IMR-90 (cell line): ENCODE results near the gene CPLX3. TPM values are rescaled to one million over a fixed set of nuclear protein-coding genes. Genes with fewer than 3 reads are reported as not detected.

ENCODE experiments used
- ATAC-seq: fragments of 200-7000 bp; cut with Tn5 transposase; 2 replicates; pipeline ENCODE4 v1.9.1; 2020; ENCODE audit warnings: low read depth, mild to moderate bottlenecking, moderate library complexity
- BruUV-seq: library from RNA; stranded (reverse); fragments of 400-500 nt; replicated peaks from 2 replicates; lab custom pipeline; 2021; lab: Mats Ljungman, UMichigan
- CTCF ChIA-PET: fragments of 300-600 bp; formaldehyde crosslinking; extraction: SDS; loops from one replicate; lab custom pipeline; 2021; ENCODE audit warnings: antibody characterized with exemption; lab: Yijun Ruan, JAX
- POLR2A ChIA-PET: fragments of 300-600 bp; sonication (Branson Sonifier 250); formaldehyde crosslinking; loops from one replicate; lab custom pipeline; 2022; ENCODE audit warnings: antibody characterized with exemption; ENCODE audit not compliant: unreplicated experiment; lab: Charles Lee
- DNase-seq: peaks from one replicate; pipeline ENCODE4 v3.0.0; 2013
- H2AFZ ChIP-seq: replicated peaks from 2 replicates; pipeline ENCODE3; 2013; ENCODE audit warnings: low read length, mild to moderate bottlenecking; ENCODE audit not compliant: poor library complexity
- H2AK5ac ChIP-seq: 2 replicates; pipeline ENCODE4 v1.6.1; 2013; ENCODE audit warnings: low read depth, low read length, inconsistent platforms
- H2AK9ac ChIP-seq: replicated peaks from 2 replicates; pipeline ENCODE3; 2013; ENCODE audit warnings: mild to moderate bottlenecking, low read depth, low read length, moderate library complexity; ENCODE audit not compliant: poor library complexity
- H2BK120ac ChIP-seq: 2 replicates; pipeline ENCODE4 v1.6.1; 2013; ENCODE audit warnings: low read depth, low read length, inconsistent platforms
- H2BK15ac ChIP-seq: 3 replicates; pipeline ENCODE4 v1.6.1; 2013; ENCODE audit warnings: low read depth, low read length, inconsistent platforms
- H2BK20ac ChIP-seq: 2 replicates; pipeline ENCODE4 v1.6.1; 2013; ENCODE audit warnings: low read depth, mild to moderate bottlenecking, inconsistent platforms, low read length, moderate library complexity
- H2BK5ac ChIP-seq: 2 replicates; pipeline ENCODE4 v1.6.1; 2013; ENCODE audit warnings: mild to moderate bottlenecking, low read depth, low read length, inconsistent platforms; ENCODE audit not compliant: poor library complexity, severe bottlenecking
- H3K14ac ChIP-seq: replicated peaks from 2 replicates; pipeline ENCODE4 v1.6.1; 2013; ENCODE audit warnings: low read depth, low read length, inconsistent platforms
- H3K18ac ChIP-seq: 2 replicates; pipeline ENCODE4 v1.6.1; 2013; ENCODE audit warnings: low read depth, low read length, control low read depth
- H3K23ac ChIP-seq: 2 replicates; pipeline ENCODE4 v1.6.1; 2013; ENCODE audit warnings: low read depth, low read length, inconsistent platforms
- H3K27ac ChIP-seq: 2 replicates; pipeline ENCODE4 v1.5.1; 2013; ENCODE audit warnings: mild to moderate bottlenecking, control low read depth, low read length; ENCODE audit not compliant: insufficient read depth
- H3K27me3 ChIP-seq: 2 replicates; pipeline ENCODE4 v1.6.1; 2013; ENCODE audit warnings: low read length; ENCODE audit not compliant: control insufficient read depth, insufficient read depth
- H3K36me3 ChIP-seq: 2 replicates; pipeline ENCODE4 v1.6.1; 2013; ENCODE audit warnings: low read length, mixed read lengths; ENCODE audit not compliant: control insufficient read depth, insufficient read depth
- H3K4ac ChIP-seq: 2 replicates; pipeline ENCODE4 v1.6.1; 2013; ENCODE audit warnings: low read depth, low read length, inconsistent platforms
- H3K4me1 ChIP-seq: 2 replicates; pipeline ENCODE4 v1.6.1; 2013; ENCODE audit warnings: low read length, mixed read lengths; ENCODE audit not compliant: control insufficient read depth, insufficient read depth
- H3K4me2 ChIP-seq: 2 replicates; pipeline ENCODE4 v1.6.1; 2013; ENCODE audit warnings: low read depth, mild to moderate bottlenecking, control low read depth, low read length, moderate library complexity
- H3K4me3 ChIP-seq: 2 replicates; pipeline ENCODE4 v1.5.1; 2013; ENCODE audit warnings: low read depth, mild to moderate bottlenecking, control low read depth, low read length, moderate library complexity; ENCODE audit not compliant: insufficient read depth
- H3K56ac ChIP-seq: 2 replicates; pipeline ENCODE4 v1.6.1; 2013; ENCODE audit warnings: low read length, inconsistent platforms; ENCODE audit not compliant: insufficient read depth; ENCODE audit errors: extremely low read depth
- H3K79me1 ChIP-seq, 2 experiments: 2 replicates each; pipeline ENCODE4 v1.6.1; 2013; ENCODE audit warnings: low read length in 2 of 2, inconsistent platforms in 1 of 2, low read depth in 1 of 2
- H3K9ac ChIP-seq: 2 replicates; pipeline ENCODE4 v1.6.1; 2013; ENCODE audit warnings: low read depth, low read length, control low read depth
- H3K9me1 ChIP-seq: 2 replicates; pipeline ENCODE4 v1.6.1; 2013; ENCODE audit warnings: low read length, inconsistent platforms; ENCODE audit not compliant: insufficient read depth
- H3K9me3 ChIP-seq: 2 replicates; pipeline ENCODE4 v1.6.1; 2013; ENCODE audit warnings: low read length; ENCODE audit not compliant: control insufficient read depth, insufficient read depth
- H4K20me1 ChIP-seq: 2 replicates; pipeline ENCODE4 v1.6.1; 2013; ENCODE audit warnings: low read length, inconsistent platforms; ENCODE audit not compliant: insufficient read depth
- H4K5ac ChIP-seq: 2 replicates; pipeline ENCODE4 v1.6.1; 2013; ENCODE audit warnings: mild to moderate bottlenecking, low read depth, low read length, control low read depth
- H4K8ac ChIP-seq, 2 experiments: 2 replicates each; pipeline ENCODE4 v1.6.1; 2013; ENCODE audit warnings: low read depth in 2 of 2, low read length in 2 of 2, control low read depth in 1 of 2, inconsistent platforms in 1 of 2
- H4K91ac ChIP-seq: 2 replicates; pipeline ENCODE4 v1.6.1; 2013; ENCODE audit warnings: low read depth, low read length, inconsistent platforms; ENCODE audit not compliant: insufficient read depth
- BHLHE40 ChIP-seq: fragments of 150-350 bp; IDR thresholded peaks from 2 replicates; pipeline ENCODE4 v1.6.1; 2016; ENCODE audit warnings: mild to moderate bottlenecking, low read depth, low read length
- CEBPB ChIP-seq: IDR thresholded peaks from 2 replicates; pipeline ENCODE4 v1.6.1; 2012; ENCODE audit warnings: low read depth, low read length, improper control_type of control experiment
- CTCF ChIP-seq: conservative IDR thresholded peaks from 2 replicates; pipeline ENCODE4 v1.5.1; 2012; ENCODE audit warnings: mild to moderate bottlenecking, low read depth, low read length, improper control_type of control experiment
- FOS ChIP-seq: fragments of 150-350 bp; IDR thresholded peaks from 2 replicates; pipeline ENCODE4 v1.6.1; 2016; ENCODE audit warnings: low read depth, low read length
- MAFK ChIP-seq: IDR thresholded peaks from 2 replicates; pipeline ENCODE4 v1.6.1; 2012; ENCODE audit warnings: low read depth, low read length, improper control_type of control experiment
- MAZ ChIP-seq: IDR thresholded peaks from 2 replicates; pipeline ENCODE4 v1.6.1; 2012; ENCODE audit warnings: low read depth, mild to moderate bottlenecking, low read length, improper control_type of control experiment, moderate library complexity, borderline replicate concordance
- MXI1 ChIP-seq: IDR thresholded peaks from 2 replicates; pipeline ENCODE4 v1.6.1; 2012; ENCODE audit warnings: low read depth, mild to moderate bottlenecking, low read length, moderate library complexity, borderline replicate concordance
- NFE2L2 ChIP-seq: fragments of 150-350 bp; IDR thresholded peaks from 2 replicates; pipeline ENCODE4 v1.6.1; 2016; ENCODE audit warnings: low read depth, mild to moderate bottlenecking, low read length
- POLR2A ChIP-seq: IDR thresholded peaks from 2 replicates; pipeline ENCODE4 v1.6.1; 2012; ENCODE audit warnings: mild to moderate bottlenecking, low read depth, low read length
- RAD21 ChIP-seq: IDR thresholded peaks from 2 replicates; pipeline ENCODE4 v1.6.1; 2012; ENCODE audit warnings: low read length, improper control_type of control experiment
- RCOR1 ChIP-seq: IDR thresholded peaks from 2 replicates; pipeline ENCODE4 v1.6.1; 2012; ENCODE audit warnings: mild to moderate bottlenecking, low read length, improper control_type of control experiment; ENCODE audit not compliant: insufficient replicate concordance
- RFX5 ChIP-seq: IDR thresholded peaks from 2 replicates; pipeline ENCODE4 v1.8.0; 2012; ENCODE audit warnings: low read depth, mild to moderate bottlenecking, low read length, moderate library complexity
- SMC3 ChIP-seq: fragments of 150-350 bp; IDR thresholded peaks from 2 replicates; pipeline ENCODE4 v1.6.1; 2016; ENCODE audit warnings: low read depth, mild to moderate bottlenecking, antibody characterized with exemption, low read length, moderate library complexity
- USF2 ChIP-seq: fragments of 150-350 bp; IDR thresholded peaks from 2 replicates; pipeline ENCODE4 v1.6.1; 2017; ENCODE audit warnings: mild to moderate bottlenecking, antibody characterized with exemption, low read length, low read depth
- WGBS, 2 experiments: methylation state at CpG; one replicate each; pipeline versions ENCODE4 v1.1.5 to v1.1.7; 2013; ENCODE audit warnings: missing lambda C conversion rate in 2 of 2; ENCODE audit not compliant: insufficient read length in 1 of 2; ENCODE audit errors: extremely low coverage in 2 of 2; 5-methylcytosine and 5-hydroxymethylcytosine counted together
- dilution Hi-C: fragments of 300-500 bp; cut with HindIII; formaldehyde crosslinking; loops from one replicate; pipeline ENCODE4 v1.14.3; 2018; ENCODE audit warnings: low sequenced_read_pairs; ENCODE audit not compliant: unreplicated experiment
- in situ Hi-C: fragments of 300-500 bp; cut with MboI; formaldehyde crosslinking; loops from 3 replicates; pipeline ENCODE4 v1.14.3; 2019; ENCODE audit warnings: low sequenced_read_pairs, inconsistent platforms, mixed read lengths
- intact Hi-C: fragments of 100-400 bp; cut with micrococcal nuclease; formaldehyde crosslinking; loops from 2 replicates; pipeline ENCODE4 v1.10.0; 2022
- polyA plus RNA-seq, 3 experiments: library from polyadenylated mRNA; depleted of rRNA; stranded (reverse); fragments of >200 nt; gene quantifications; 2 replicates each; pipeline ENCODE4 v1.2.3, GENCODE V29; 2012; ENCODE audit warnings: low replicate concordance in 1 of 3
- total RNA-seq: library from RNA; depleted of rRNA; stranded (reverse); fragments of >200 nt; gene quantifications from 2 replicates; pipeline ENCODE4 v1.2.3, GENCODE V29; 2012
- TF ChIP-seq, protein P1 (sequence below): fragments of 150-350 bp; IDR thresholded peaks from 2 replicates; pipeline ENCODE4 v1.6.1; 2016; ENCODE audit warnings: low read depth, mild to moderate bottlenecking, low read length, moderate library complexity, borderline replicate concordance

Gene CPLX3
- total and polyA plus RNA-seq, 2 of the 4 experiments (the other 2 are of a cell fraction): not detected

DNA sequence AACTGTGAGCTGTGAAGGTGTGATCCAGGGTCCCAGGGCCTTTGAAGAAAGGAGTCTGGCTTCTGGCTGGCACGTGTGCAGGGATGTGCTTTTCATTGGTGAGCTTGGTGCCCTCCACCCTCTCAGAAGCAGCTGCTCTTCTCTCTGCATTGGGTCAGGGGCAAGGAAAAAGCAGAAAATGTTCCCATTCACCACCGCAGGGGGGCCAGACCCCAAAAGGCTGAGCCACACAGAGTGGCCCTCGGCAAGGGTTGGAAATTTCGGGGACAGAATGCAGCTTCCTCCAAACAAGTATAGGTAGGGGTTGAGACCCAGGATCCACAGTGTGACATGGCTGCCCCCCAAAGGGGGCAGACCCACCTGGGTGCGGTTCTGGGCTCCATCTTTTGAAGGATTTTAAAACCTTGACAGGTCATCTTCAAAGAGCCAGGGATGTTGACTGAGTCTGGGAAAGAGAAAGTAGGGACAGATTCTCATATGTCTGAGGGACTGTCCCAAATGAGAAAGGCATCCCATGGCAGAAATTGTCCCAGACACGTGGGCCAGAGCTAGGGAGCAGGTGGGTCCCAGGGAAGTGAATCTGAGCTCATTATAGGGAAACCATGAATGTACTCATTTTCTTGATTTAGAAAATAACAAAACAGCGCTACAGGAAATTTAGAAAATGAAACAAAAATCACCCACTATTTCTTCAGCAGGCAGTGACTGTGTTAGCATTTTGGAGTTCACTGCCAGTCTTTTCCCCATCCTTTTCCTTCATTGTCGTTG, 41.8 kb upstream of the CPLX3 start:
- no peak overlapping the region for H2BK120ac ChIP-seq
- dilution Hi-C loops: no loop called here
- TF ChIP-seq SMC3 (no peak), CEBPB (no peak), POLR2A (no peak), RAD21 (no peak), BHLHE40 (no peak), FOS (no peak), MXI1 (no peak), MAFK (no peak), RFX5 (no peak), USF2 (no peak), CTCF (no peak), MAZ (no peak), RCOR1 (no peak), NFE2L2 (no peak)
- TF ChIP-seq, protein P1, sequence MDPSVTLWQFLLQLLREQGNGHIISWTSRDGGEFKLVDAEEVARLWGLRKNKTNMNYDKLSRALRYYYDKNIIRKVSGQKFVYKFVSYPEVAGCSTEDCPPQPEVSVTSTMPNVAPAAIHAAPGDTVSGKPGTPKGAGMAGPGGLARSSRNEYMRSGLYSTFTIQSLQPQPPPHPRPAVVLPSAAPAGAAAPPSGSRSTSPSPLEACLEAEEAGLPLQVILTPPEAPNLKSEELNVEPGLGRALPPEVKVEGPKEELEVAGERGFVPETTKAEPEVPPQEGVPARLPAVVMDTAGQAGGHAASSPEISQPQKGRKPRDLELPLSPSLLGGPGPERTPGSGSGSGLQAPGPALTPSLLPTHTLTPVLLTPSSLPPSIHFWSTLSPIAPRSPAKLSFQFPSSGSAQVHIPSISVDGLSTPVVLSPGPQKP: no peak

More for the DNA sequence above, 41.8 kb upstream of the CPLX3 start:
- Histone ChIP-seq H2AK9ac (no peak overlapping the region), H3K4ac (no peak overlapping the region), H3K9me1 (peaks cover 26% of the 10 kb centered on the region), H3K27ac (no peak overlapping the region), H3K23ac (0 out of 2 replicates have a peak overlapping the region, but pooled peaks have one; percentile 15), H2BK15ac (no peak overlapping the region), H3K79me1 (peaks cover 9 to 78% of the 10 kb centered on the region in 2 experiments; a peak in 3 of 4 replicates), H3K36me3 (peaks cover 2% of the 10 kb centered on the region; the same call in 1 of the 2 replicates), H2AFZ (no peak overlapping the region), H4K5ac (no peak overlapping the region), H3K14ac (no peak overlapping the region), H3K18ac (no peak overlapping the region), H4K91ac (no peak overlapping the region), H3K4me1 (peaks cover 28% of the 10 kb centered on the region), H2BK5ac (no peak overlapping the region), H4K20me1 (peaks cover 64% of the 10 kb centered on the region), H4K8ac (no peak overlapping the region), H3K4me2 (no peak overlapping the region), H3K9ac (peak overlapping the region; percentile 68; the same call in 1 of the 2 replicates), H2BK20ac (no peak overlapping the region), H3K56ac (no peak overlapping the region), H3K4me3 (no peak overlapping the region), H2AK5ac (no peak overlapping the region), H3K9me3 (no peaks in the 10 kb centered on the region), H3K27me3 (no peaks in the 10 kb centered on the region)
- no peak for DNase-seq
- CTCF ChIA-PET: no interaction called here
- in situ Hi-C loops: no loop called here
- POLR2A ChIA-PET: no interaction called here
- no peak for ATAC-seq
- intact Hi-C loops: no loop called here
- WGBS, 2 experiments: 73% methylated on average over 2 of the region's 8 CpGs; no CpG with 5 or more reads in 1 of the 2 experiments
- BruUV-seq: no TSS peak
